Neural cell (in vitro differentiated cells): Measurements from ENCODE around the gene C5orf52.

Experiments
- CTCF ChIP-seq: fragments of 450-650 bp; IDR thresholded peaks from 2 replicates; pipeline ENCODE4 v1.5.1; 2014; ENCODE audit warnings: antibody characterized with exemption, mild to moderate bottlenecking, moderate library complexity; ENCODE audit not compliant: poor library complexity, severe bottlenecking
- EZH2 ChIP-seq: fragments of 200-600, 300-800 bp; shearing (Covaris generic), sonication (generic); IDR thresholded peaks from 2 replicates; pipeline ENCODE4 v1.6.1; 2014; ENCODE audit warnings: antibody characterized with exemption, low read length, borderline replicate concordance, mild to moderate bottlenecking; ENCODE audit not compliant: insufficient read depth, poor library complexity, severe bottlenecking

GRCh38 chr5:157658893-157659292 is 12.4 kb upstream of the C5orf52 start:
- TF ChIP-seq CTCF (no peak), EZH2 (no peak)
